Neuronal stem cell (in vitro differentiated cells): ENCODE measurements around the gene ELOVL7.

Experiments
- DNase-seq: peaks from one replicate; pipeline ENCODE4 v3.0.0-alpha.2; 2013; ENCODE audit warnings: low spot score
- H2AFZ ChIP-seq: one replicate; pipeline ENCODE4 v1.6.1; 2013; ENCODE audit warnings: mild to moderate bottlenecking, low read length, inconsistent platforms
- H2AK5ac ChIP-seq: 2 replicates; pipeline ENCODE4 v1.6.1; 2013; ENCODE audit warnings: low read depth, mild to moderate bottlenecking, inconsistent platforms, low read length, moderate library complexity, mixed read lengths
- H2BK120ac ChIP-seq: 2 replicates; pipeline ENCODE4 v1.6.1; 2013; ENCODE audit warnings: low read depth, mild to moderate bottlenecking, inconsistent platforms, low read length, moderate library complexity, mixed read lengths
- H2BK12ac ChIP-seq: one replicate; pipeline ENCODE4 v1.6.1; 2013; ENCODE audit warnings: low read length, inconsistent platforms
- H2BK15ac ChIP-seq: 2 replicates; pipeline ENCODE4 v1.6.1; 2013; ENCODE audit warnings: mild to moderate bottlenecking, low read length, inconsistent platforms, mixed read lengths
- H2BK5ac ChIP-seq: one replicate; pipeline ENCODE4 v1.6.1; 2013; ENCODE audit warnings: inconsistent platforms, mild to moderate bottlenecking, low read length, moderate library complexity
- H3K14ac ChIP-seq: one replicate; pipeline ENCODE4 v1.6.1; 2013; ENCODE audit warnings: low read length, inconsistent platforms
- H3K18ac ChIP-seq: 2 replicates; pipeline ENCODE4 v1.6.1; 2013; ENCODE audit warnings: low read length, inconsistent platforms
- H3K23ac ChIP-seq: 2 replicates; pipeline ENCODE4 v1.6.1; 2013; ENCODE audit warnings: low read depth, mild to moderate bottlenecking, mixed read lengths, low read length, inconsistent platforms; ENCODE audit not compliant: poor library complexity
- H3K27ac ChIP-seq: replicated peaks from 3 replicates; pipeline ENCODE4 v1.5.1; 2013; ENCODE audit warnings: low read length, inconsistent platforms
- H3K27me3 ChIP-seq, 3 experiments: 2 replicates each; pipeline ENCODE4 v1.6.1; 2013; ENCODE audit warnings: low read length in 3 of 3, mild to moderate bottlenecking in 2 of 3, inconsistent platforms in 1 of 3, low read depth in 1 of 3, mixed read lengths in 1 of 3, moderate library complexity in 1 of 3; ENCODE audit not compliant: control insufficient read depth in 3 of 3, insufficient read depth in 3 of 3
- H3K36me3 ChIP-seq, 2 donors: replicated peaks in 1 of 2; 2 replicates each; pipeline ENCODE4 v1.6.1; 2013; ENCODE audit warnings: low read length in 2 of 2; ENCODE audit not compliant: control insufficient read depth in 2 of 2, insufficient read depth in 2 of 2
- H3K4ac ChIP-seq: 2 replicates; pipeline ENCODE4 v1.6.1; 2013; ENCODE audit warnings: inconsistent platforms, mild to moderate bottlenecking, low read length, moderate library complexity
- H3K4me1 ChIP-seq, 2 donors: 1 replicate in 1 of 2; 2 replicates in 1 of 2; pipeline ENCODE4 v1.6.1; 2013; ENCODE audit warnings: low read length in 2 of 2, low read depth in 1 of 2; ENCODE audit not compliant: control insufficient read depth in 2 of 2, insufficient read depth in 1 of 2
- H3K4me2 ChIP-seq: one replicate; pipeline ENCODE4 v1.6.1; 2013; ENCODE audit warnings: mild to moderate bottlenecking, low read length, inconsistent platforms; ENCODE audit not compliant: insufficient read depth, poor library complexity, severe bottlenecking
- H3K4me3 ChIP-seq, 2 donors: 2 replicates each; pipeline ENCODE4 v1.5.1; 2013; ENCODE audit warnings: low read length in 2 of 2, mild to moderate bottlenecking in 2 of 2, inconsistent platforms in 1 of 2, moderate library complexity in 1 of 2
- H3K79me1 ChIP-seq: one replicate; pipeline ENCODE4 v1.6.1; 2013; ENCODE audit warnings: low read depth, mild to moderate bottlenecking, inconsistent platforms, low read length, moderate library complexity
- H3K9ac ChIP-seq: one replicate; pipeline ENCODE4 v1.6.1; 2013; ENCODE audit warnings: mild to moderate bottlenecking, low read depth, low read length, inconsistent platforms; ENCODE audit not compliant: poor library complexity
- H3K9me3 ChIP-seq, 2 donors: replicated peaks in 1 of 2; 2 replicates each; pipeline versions ENCODE3 to v1.6.1; 2013; ENCODE audit warnings: low read length in 2 of 2, mild to moderate bottlenecking in 2 of 2, inconsistent platforms in 1 of 2, low read depth in 1 of 2, mixed read lengths in 1 of 2, moderate library complexity in 1 of 2; ENCODE audit not compliant: control insufficient read depth in 2 of 2, insufficient read depth in 1 of 2
- H4K8ac ChIP-seq: one replicate; pipeline ENCODE4 v1.6.1; 2013; ENCODE audit warnings: low read depth, mild to moderate bottlenecking, inconsistent platforms, low read length, moderate library complexity
- H4K91ac ChIP-seq: one replicate; pipeline ENCODE4 v1.6.1; 2013; ENCODE audit warnings: low read length, low read depth, mild to moderate bottlenecking, inconsistent platforms; ENCODE audit not compliant: poor library complexity
- WGBS, 2 donors: extraction: QIAGEN DNeasy Blood & Tissue Kit; methylation state at CpG; one replicate each; pipeline ENCODE4 v1.1.7; 2013; ENCODE audit warnings: missing lambda C conversion rate in 2 of 2, mixed read lengths in 1 of 2; ENCODE audit not compliant: insufficient read length in 2 of 2, insufficient replicate concordance in 1 of 2; ENCODE audit errors: extremely low coverage in 2 of 2; 5-methylcytosine and 5-hydroxymethylcytosine counted together

The ELOVL7 gene

DNA sequence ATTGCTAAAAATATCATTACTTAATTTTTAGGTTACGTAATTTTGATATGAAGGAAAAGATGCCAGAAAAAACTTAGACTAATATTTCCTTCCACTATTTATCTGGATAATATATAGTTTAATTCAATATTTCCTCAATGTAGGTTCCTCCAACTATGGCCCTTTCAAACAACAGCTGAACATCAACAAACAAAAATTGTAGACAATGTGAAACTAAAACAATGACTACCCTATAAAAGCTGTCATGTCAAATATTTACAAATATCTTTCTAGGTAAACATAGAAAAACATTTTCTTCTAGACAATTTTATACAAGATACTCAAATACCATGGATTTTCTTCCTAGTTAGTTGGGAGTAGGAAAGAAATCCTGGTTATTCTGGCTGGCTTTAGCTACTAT is 16.9 kb downstream of the ELOVL7 start:
- Histone ChIP-seq H3K9ac (no peak overlapping the region), H3K18ac (no peak overlapping the region), H2AK5ac (no peak overlapping the region), H3K4me2 (no peak overlapping the region), H3K36me3 (no peaks in the 10 kb centered on the region), H4K8ac (no peak overlapping the region), H3K9me3 (no peaks in the 10 kb centered on the region), H3K4ac (no peak overlapping the region), H2BK120ac (no peak overlapping the region), H2BK5ac (no peak overlapping the region), H2AFZ (no peak overlapping the region), H4K91ac (no peak overlapping the region), H3K23ac (no peak overlapping the region), H3K4me3 (no peak overlapping the region), H3K27ac (no peak overlapping the region), H3K79me1 (no peaks in the 10 kb centered on the region), H2BK15ac (no peak overlapping the region), H3K14ac (no peak overlapping the region), H3K27me3 (peaks cover 0 to 15% (median 0%) of the 10 kb centered on the region in 3 experiments), H2BK12ac (no peak overlapping the region), H3K4me1 (no peaks in the 10 kb centered on the region)
- WGBS, 2 donors = no CpG with 5 or more reads among the region's 1 CpG
- DNase-seq = no peak

DNA sequence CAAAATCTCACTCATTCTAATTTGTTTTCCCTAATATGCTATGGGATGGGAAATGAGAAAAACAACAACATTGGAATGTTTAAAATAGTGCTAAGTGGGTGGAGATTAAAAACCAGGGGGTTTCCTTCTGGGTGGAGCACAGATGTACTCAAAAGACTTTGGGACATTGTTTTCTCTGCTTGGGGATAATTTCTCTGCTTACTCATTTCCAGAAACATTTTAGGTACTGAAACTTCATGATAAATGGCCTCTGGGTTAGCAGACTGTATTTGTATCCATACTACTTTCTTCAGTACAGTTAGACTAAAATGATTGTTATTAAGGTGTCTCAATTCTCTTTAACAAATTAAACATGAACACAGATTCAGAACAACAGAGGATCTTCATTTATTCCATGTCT is 17.4 kb downstream of the ELOVL7 start:
- Histone ChIP-seq H3K9ac (no peak overlapping the region), H2BK12ac (no peak overlapping the region), H2BK15ac (no peak overlapping the region), H3K4me1 (no peaks in the 10 kb centered on the region), H4K8ac (no peak overlapping the region), H2BK120ac (no peak overlapping the region), H3K27me3 (peaks cover 0 to 15% (median 0%) of the 10 kb centered on the region in 3 experiments), H3K4me2 (no peak overlapping the region), H3K9me3 (no peaks in the 10 kb centered on the region), H2AK5ac (no peak overlapping the region), H3K18ac (no peak overlapping the region), H2AFZ (no peak overlapping the region), H3K79me1 (no peaks in the 10 kb centered on the region), H4K91ac (no peak overlapping the region), H2BK5ac (no peak overlapping the region), H3K36me3 (no peaks in the 10 kb centered on the region), H3K4me3 (no peak overlapping the region), H3K27ac (no peak overlapping the region), H3K4ac (no peak overlapping the region), H3K23ac (no peak overlapping the region), H3K14ac (no peak overlapping the region)
- no peak for DNase-seq

DNA sequence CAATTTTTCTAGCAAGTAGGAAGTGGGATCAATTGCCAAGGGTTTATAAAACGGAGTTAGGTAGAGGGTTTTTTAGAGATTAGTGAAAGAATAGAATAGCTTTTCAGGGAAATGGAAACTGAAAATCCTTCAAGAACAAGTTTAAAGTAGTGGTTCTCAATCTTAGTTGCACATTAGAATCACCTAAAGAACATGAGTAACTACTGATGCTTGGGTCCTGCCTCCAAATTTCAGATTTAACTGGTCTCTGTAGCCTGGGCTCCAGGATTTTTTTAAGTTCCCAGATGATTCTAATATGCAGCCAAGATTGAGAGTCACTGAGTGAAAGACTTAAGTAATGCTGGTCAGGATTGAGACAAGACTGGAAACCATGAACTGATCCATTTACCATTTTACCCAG is 20.5 kb downstream of the ELOVL7 start:
- H3K4me2 ChIP-seq = no peak overlapping the region
- no peak overlapping the region for H3K23ac ChIP-seq
- no peak overlapping the region for H2AK5ac ChIP-seq
- H3K14ac ChIP-seq = no peak overlapping the region
- no peaks in the 10 kb centered on the region for H3K79me1 ChIP-seq
- H3K36me3 ChIP-seq = no peaks in the 10 kb centered on the region
- H3K4me3 ChIP-seq = no peak overlapping the region
- no peak overlapping the region for H2BK120ac ChIP-seq
- no peak for DNase-seq
- H2BK12ac ChIP-seq = no peak overlapping the region
- no peaks in the 10 kb centered on the region for H3K9me3 ChIP-seq
- H2AFZ ChIP-seq = no peak overlapping the region
- H4K8ac ChIP-seq = no peak overlapping the region
- no peak overlapping the region for H3K9ac ChIP-seq
- H3K4ac ChIP-seq = no peak overlapping the region
- H3K27ac ChIP-seq = no peak overlapping the region
- peaks cover 0 to 15% (median 0%) of the 10 kb centered on the region in 3 experiments for H3K27me3 ChIP-seq
- no peak overlapping the region for H2BK15ac ChIP-seq
- H2BK5ac ChIP-seq = no peak overlapping the region
- no peak overlapping the region for H4K91ac ChIP-seq
- 100% methylated on average over 1 of the region's 1 CpG for WGBS, 2 donors
- no peak overlapping the region for H3K18ac ChIP-seq
- no peaks in the 10 kb centered on the region for H3K4me1 ChIP-seq

DNA sequence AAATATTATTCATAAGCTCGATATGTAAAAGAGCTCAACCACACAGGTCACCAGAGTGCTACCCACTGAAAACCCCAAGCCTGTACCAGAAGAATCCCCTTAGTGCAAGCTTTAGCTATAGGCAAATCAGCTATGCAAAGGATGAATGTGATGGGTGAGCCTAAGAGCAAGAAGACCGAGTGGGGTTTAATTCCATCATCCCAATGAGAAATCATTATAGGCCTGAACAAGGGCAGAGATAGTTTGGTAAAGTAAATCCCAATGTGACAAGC is 21.8 kb downstream of the ELOVL7 start:
- no CpG with 5 or more reads among the region's 2 CpGs for WGBS, 2 donors
- H3K27ac ChIP-seq = no peak overlapping the region

More for the DNA sequence above, 21.8 kb downstream of the ELOVL7 start:
- no peak overlapping the region for H3K14ac ChIP-seq
- H2AK5ac ChIP-seq = no peak overlapping the region
- no peak overlapping the region for H2BK12ac ChIP-seq
- H2AFZ ChIP-seq = no peak overlapping the region
- H2BK120ac ChIP-seq = no peak overlapping the region
- no peak overlapping the region for H3K4ac ChIP-seq
- H3K23ac ChIP-seq = no peak overlapping the region
- no peak overlapping the region for H3K18ac ChIP-seq
- H3K79me1 ChIP-seq = no peaks in the 10 kb centered on the region
- no peak overlapping the region for H4K91ac ChIP-seq
- H3K27me3 ChIP-seq = peaks cover 0 to 9% (median 0%) of the 10 kb centered on the region in 3 experiments
- H2BK15ac ChIP-seq = no peak overlapping the region
- H2BK5ac ChIP-seq = no peak overlapping the region
- H3K36me3 ChIP-seq = no peaks in the 10 kb centered on the region
- H3K9ac ChIP-seq = no peak overlapping the region
- DNase-seq = no peak
- no peaks in the 10 kb centered on the region for H3K9me3 ChIP-seq
- H3K4me2 ChIP-seq = no peak overlapping the region
- H3K4me1 ChIP-seq = no peaks in the 10 kb centered on the region
- no peak overlapping the region for H4K8ac ChIP-seq
- no peak overlapping the region for H3K4me3 ChIP-seq
